WTC11 (cell line): ENCODE measurements around the gene SLC11A2. TPM values are rescaled to one million over a fixed set of nuclear protein-coding genes. Genes with fewer than 3 reads are reported as not detected.

Experiments used
- ATAC-seq: fragments of 200-7000 bp; cut with Tn5 transposase; 2 replicates; pipeline ENCODE4 v1.10.0; 2021; ENCODE audit warnings: mild to moderate bottlenecking, moderate library complexity
- CTCF ChIA-PET: fragments of 300-600 bp; sonication (Branson Sonifier 250); formaldehyde crosslinking; loops from one replicate; lab custom pipeline; 2021; ENCODE audit warnings: antibody characterized with exemption; lab: Charles Lee
- POLR2A ChIA-PET: fragments of 350-600 bp; sonication (Branson Sonifier 250); formaldehyde crosslinking; loops from one replicate; lab custom pipeline; 2021; ENCODE audit warnings: antibody characterized with exemption; lab: Charles Lee
- DNase-seq: peaks from one replicate; pipeline ENCODE4 v3.0.0; 2021; ENCODE audit warnings: low spot score
- H3K27ac Mint-ChIP-seq: 2 replicates; pipeline ENCODE4 v1.8.0; 2021; ENCODE audit warnings: mixed read lengths
- H3K27me3 Mint-ChIP-seq: 2 replicates; pipeline ENCODE4 v1.8.0; 2021; ENCODE audit warnings: low read depth, mild to moderate bottlenecking, moderate library complexity, mixed read lengths
- H3K36me3 Mint-ChIP-seq: 2 replicates; pipeline ENCODE4 v1.8.0; 2021; ENCODE audit warnings: mixed read lengths
- H3K4me1 Mint-ChIP-seq: 2 replicates; pipeline ENCODE4 v1.8.0; 2022; ENCODE audit warnings: mixed read lengths
- H3K4me3 Mint-ChIP-seq: 2 replicates; pipeline ENCODE4 v1.8.0; 2021; ENCODE audit warnings: mild to moderate bottlenecking, moderate library complexity, mixed read lengths
- H3K9me3 Mint-ChIP-seq: 2 replicates; pipeline ENCODE4 v1.8.0; 2021; ENCODE audit warnings: mixed read lengths
- ATF2 ChIP-seq: sonication (generic); formaldehyde crosslinking; IDR thresholded peaks from 2 replicates; pipeline ENCODE4 v1.8.1; 2022; ENCODE audit warnings: low read depth, missing genetic modification reagents, borderline replicate concordance
- CTCF ChIP-seq: fragments of 200-600 bp; IDR thresholded peaks from 2 replicates; pipeline ENCODE4 v1.8.0; 2022; ENCODE audit warnings: antibody characterized with exemption
- E2F4 ChIP-seq: sonication (generic); formaldehyde crosslinking; IDR thresholded peaks from 2 replicates; pipeline ENCODE4 v1.8.1; 2022; ENCODE audit warnings: low read depth, mild to moderate bottlenecking, moderate library complexity, missing genetic modification reagents, borderline replicate concordance
- EMX1 ChIP-seq: fragments of 250-450 bp; sonication (Bioruptor Pico); IDR thresholded peaks from 2 replicates; pipeline ENCODE4 v1.8.0; 2021; ENCODE audit warnings: mild to moderate bottlenecking
- ESRRA ChIP-seq: sonication (generic); formaldehyde crosslinking; IDR thresholded peaks from 2 replicates; pipeline ENCODE4 v1.8.1; 2022; ENCODE audit warnings: mild to moderate bottlenecking, missing genetic modification reagents, borderline replicate concordance
- GTF2I ChIP-seq: fragments of 250-450 bp; sonication (Bioruptor Pico); conservative IDR thresholded peaks from 2 replicates; pipeline ENCODE4 v1.4.0; 2021; ENCODE audit warnings: mild to moderate bottlenecking
- MYBL2 ChIP-seq: sonication (generic); formaldehyde crosslinking; IDR thresholded peaks from 2 replicates; pipeline ENCODE4 v1.8.1; 2023; ENCODE audit warnings: mild to moderate bottlenecking, moderate library complexity, missing genetic modification reagents
- NFATC4 ChIP-seq: fragments of 250-450 bp; sonication (Bioruptor Pico); IDR thresholded peaks from 2 replicates; pipeline ENCODE4 v1.9.0; 2021; ENCODE audit warnings: mild to moderate bottlenecking
- NFYB ChIP-seq: sonication (generic); formaldehyde crosslinking; conservative IDR thresholded peaks from 2 replicates; pipeline ENCODE4 v1.8.0; 2022; ENCODE audit warnings: low read depth, missing genetic modification reagents
- SP1 ChIP-seq: sonication (generic); formaldehyde crosslinking; conservative IDR thresholded peaks from 2 replicates; pipeline ENCODE4 v1.8.1; 2022; ENCODE audit warnings: missing genetic modification reagents
- ZMAT4 ChIP-seq: fragments of 250-450 bp; sonication (Bioruptor Pico); IDR thresholded peaks from 2 replicates; pipeline ENCODE4 v1.9.0; 2021; ENCODE audit warnings: mild to moderate bottlenecking
- ZNF121 ChIP-seq: sonication (generic); formaldehyde crosslinking; IDR thresholded peaks from 2 replicates; pipeline ENCODE4 v1.8.0; 2023; ENCODE audit warnings: missing genetic modification reagents
- ZNF232 ChIP-seq: sonication (generic); formaldehyde crosslinking; IDR thresholded peaks from 2 replicates; pipeline ENCODE4 v1.8.0; 2022; ENCODE audit warnings: mild to moderate bottlenecking, missing genetic modification reagents
- ZNF317 ChIP-seq: sonication (generic); formaldehyde crosslinking; IDR thresholded peaks from 2 replicates; pipeline ENCODE4 v1.8.1; 2023; ENCODE audit warnings: low read depth, mild to moderate bottlenecking, moderate library complexity, missing genetic modification reagents, borderline replicate concordance
- ZNF425 ChIP-seq: fragments of 250-450 bp; sonication (Bioruptor Pico); conservative IDR thresholded peaks from 2 replicates; pipeline ENCODE4 v1.9.0; 2021; ENCODE audit warnings: mild to moderate bottlenecking
- ZNF671 ChIP-seq: fragments of 250-450 bp; sonication (Bioruptor Pico); IDR thresholded peaks from 2 replicates; pipeline ENCODE4 v1.8.0; 2021; ENCODE audit warnings: mild to moderate bottlenecking
- total RNA-seq: library from RNA; stranded (reverse); gene quantifications from 3 replicates; pipeline ENCODE4 v1.2.3, GENCODE V29; 2021

SLC11A2 gene
- total RNA-seq, 1 experiment from 2014 or later: 58.0 TPM

- POLR2A ChIA-PET: interaction anchor here (0.5 to 1.5 kb wide), 5 partner anchors 23 to 516 kb away, joined by 3 to 4 read pairs (median 3); partner anchors contain the start of genes ATF1, CSRNP2 and POU6F1
- Mint-ChIP-seq H3K27ac (no peak overlapping the region), H3K4me3 (peak overlapping the region; percentile 11)
These were observed 2.1 kb upstream of the SLC11A2 start for GRCh38 chr12:51028126-51028812.

GRCh38 chr12:51027342-51027835 is 1.2 kb upstream of the SLC11A2 start:
- DNase-seq (no peak), ATAC-seq (no peak)
- H3K9me3 Mint-ChIP-seq: no peaks in the 10 kb centered on the region
- ChIA-PET POLR2A (interaction anchor here (0.5 to 1.5 kb wide), 8 partner anchors 22 to 515 kb away, joined by 3 to 5 read pairs (median 3); partner anchors contain the start of genes ATF1, CSRNP2 and POU6F1), CTCF (interaction anchor here (0.6 to 4.7 kb wide), 23 partner anchors 15 to 547 kb away, joined by 3 to 55 read pairs (median 4); partner anchors contain the start of genes ATF1, CSRNP2 and TMPRSS12)
- peaks cover 41% of the 10 kb centered on the region for H3K4me1 Mint-ChIP-seq
- H3K36me3 Mint-ChIP-seq: no peaks in the 10 kb centered on the region
- H3K27me3 Mint-ChIP-seq: no peaks in the 10 kb centered on the region
- TF ChIP-seq ZNF671 (CRISPR knock-in tag) (no peak), ESRRA (CRISPR knock-in tag) (no peak), MYBL2 (CRISPR knock-in tag) (no peak)
- H3K4me3 Mint-ChIP-seq: peak overlapping the region; percentile 23
- H3K27ac Mint-ChIP-seq: peak overlapping the region; percentile 64; the same call in 1 of the 2 replicates

More at GRCh38 chr12:51028126-51028812, 2.1 kb upstream of the SLC11A2 start:
- no peak for TF ChIP-seq E2F4 (CRISPR knock-in tag)
- TF ChIP-seq ZNF671 (CRISPR knock-in tag): no peak
- TF ChIP-seq CTCF: no peak
- TF ChIP-seq SP1 (CRISPR knock-in tag): no peak
- TF ChIP-seq ZNF317 (CRISPR knock-in tag): no peak
- no peak for TF ChIP-seq ZNF232 (CRISPR knock-in tag)
- Mint-ChIP-seq H3K36me3 (no peaks in the 10 kb centered on the region), H3K27me3 (no peaks in the 10 kb centered on the region), H3K4me1 (peaks cover 41% of the 10 kb centered on the region), H3K9me3 (no peaks in the 10 kb centered on the region)
- no peak for DNase-seq
- peak; percentile 23 for ATAC-seq
- CTCF ChIA-PET: interaction anchor here (0.6 to 4.7 kb wide), 24 partner anchors 9 to 313 kb away, joined by 3 to 55 read pairs (median 4); partner anchors contain the start of genes ATF1, CSRNP2 and TMPRSS12

- H3K27me3 Mint-ChIP-seq: no peaks in the 10 kb centered on the region
- DNase-seq: no peak
- TF ChIP-seq EMX1 (CRISPR knock-in tag) (no peak), ZMAT4 (no peak), GTF2I (CRISPR knock-in tag) (no peak), ZNF425 (CRISPR knock-in tag) (no peak), ATF2 (no peak), ZNF121 (CRISPR knock-in tag) (no peak), NFYB (CRISPR knock-in tag) (no peak), NFATC4 (CRISPR knock-in tag) (no peak)
- H3K27ac Mint-ChIP-seq: peak overlapping the region; percentile 93
- POLR2A ChIA-PET: interaction anchor here (0.9 to 2.2 kb wide), 5 partner anchors 16 to 262 kb away, joined by 4 to 9 read pairs (median 6); partner anchors contain the start of genes ATF1 and CSRNP2
- CTCF ChIA-PET: interaction anchor here (0.5 to 4.1 kb wide), 3 partner anchors 21 to 324 kb away, joined by 3 to 43 read pairs (median 3); partner anchors contain the start of gene ATF1
- no peaks in the 10 kb centered on the region for H3K9me3 Mint-ChIP-seq
- peak overlapping the region; percentile 87 for H3K4me3 Mint-ChIP-seq
- H3K36me3 Mint-ChIP-seq: no peaks in the 10 kb centered on the region
- ATAC-seq: no peak
- H3K4me1 Mint-ChIP-seq: peaks cover 47% of the 10 kb centered on the region
These were observed 797 bp downstream of the SLC11A2 start for GRCh38 chr12:51025338-51025835.
